HL-60 (cell line): ENCODE measurements around the gene DBN1.

Source experiments
- CTCF ChIP-seq: IDR thresholded peaks from one replicate; pipeline ENCODE4 v1.5.1; 2011; ENCODE audit warnings: low read length, control low read depth, inconsistent platforms; ENCODE audit not compliant: insufficient read depth
- GABPA ChIP-seq: IDR thresholded peaks from 2 replicates; pipeline ENCODE4 v1.6.1; 2012; ENCODE audit warnings: low read depth
- POLR2AphosphoS5 ChIP-seq: IDR thresholded peaks from 2 replicates; pipeline ENCODE4 v1.6.1; 2012; ENCODE audit warnings: low read depth
- REST ChIP-seq: IDR thresholded peaks from 2 replicates; pipeline ENCODE4 v1.6.1; 2012; ENCODE audit warnings: low read depth; ENCODE audit not compliant: insufficient replicate concordance
- SPI1 ChIP-seq: IDR thresholded peaks from 2 replicates; pipeline ENCODE4 v1.6.1; 2012; ENCODE audit warnings: low read depth, mild to moderate bottlenecking, borderline replicate concordance

- TF ChIP-seq CTCF = no peak
- no peak for TF ChIP-seq GABPA
- TF ChIP-seq POLR2AphosphoS5 = no peak
- TF ChIP-seq SPI1 = no peak
- TF ChIP-seq REST = no peak
Measured at GRCh38 chr5:177428574-177429217, 44.7 kb downstream of the DBN1 start.
